ENCODE data around the gene KCTD13.

Gene KCTD13

DNA sequence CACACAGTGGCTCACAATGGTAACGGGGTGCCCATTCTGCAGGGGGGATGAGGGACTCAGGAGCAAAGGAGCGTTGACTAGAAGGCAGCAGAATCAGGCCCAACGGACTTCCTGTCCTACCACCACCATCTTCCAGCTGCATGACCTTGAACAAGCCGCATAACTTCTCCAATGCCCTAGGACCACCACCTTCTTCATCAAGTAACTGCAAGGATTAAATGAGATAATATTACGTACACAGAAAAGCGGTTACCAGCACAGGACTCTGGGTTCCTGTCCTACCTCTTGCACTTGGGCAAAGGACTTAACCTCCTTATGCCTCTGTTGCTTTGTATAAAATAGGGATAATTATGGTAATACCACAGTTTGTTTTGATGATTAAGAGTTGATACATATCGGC lies 21.1 kb downstream of the KCTD13 start:
- TF ChIP-seq, protein P1, sequence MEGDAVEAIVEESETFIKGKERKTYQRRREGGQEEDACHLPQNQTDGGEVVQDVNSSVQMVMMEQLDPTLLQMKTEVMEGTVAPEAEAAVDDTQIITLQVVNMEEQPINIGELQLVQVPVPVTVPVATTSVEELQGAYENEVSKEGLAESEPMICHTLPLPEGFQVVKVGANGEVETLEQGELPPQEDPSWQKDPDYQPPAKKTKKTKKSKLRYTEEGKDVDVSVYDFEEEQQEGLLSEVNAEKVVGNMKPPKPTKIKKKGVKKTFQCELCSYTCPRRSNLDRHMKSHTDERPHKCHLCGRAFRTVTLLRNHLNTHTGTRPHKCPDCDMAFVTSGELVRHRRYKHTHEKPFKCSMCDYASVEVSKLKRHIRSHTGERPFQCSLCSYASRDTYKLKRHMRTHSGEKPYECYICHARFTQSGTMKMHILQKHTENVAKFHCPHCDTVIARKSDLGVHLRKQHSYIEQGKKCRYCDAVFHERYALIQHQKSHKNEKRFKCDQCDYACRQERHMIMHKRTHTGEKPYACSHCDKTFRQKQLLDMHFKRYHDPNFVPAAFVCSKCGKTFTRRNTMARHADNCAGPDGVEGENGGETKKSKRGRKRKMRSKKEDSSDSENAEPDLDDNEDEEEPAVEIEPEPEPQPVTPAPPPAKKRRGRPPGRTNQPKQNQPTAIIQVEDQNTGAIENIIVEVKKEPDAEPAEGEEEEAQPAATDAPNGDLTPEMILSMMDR (IDR thresholded peaks at IDR 0.05; ENCODE audit: insufficient read depth, low read depth, low read length, missing control alignments) = no peak
- DNase-seq (ENCODE audit: low read depth) = no peak
- H3K4me3 ChIP-seq (ENCODE audit: low read length) = no peak overlapping the region

DNA sequence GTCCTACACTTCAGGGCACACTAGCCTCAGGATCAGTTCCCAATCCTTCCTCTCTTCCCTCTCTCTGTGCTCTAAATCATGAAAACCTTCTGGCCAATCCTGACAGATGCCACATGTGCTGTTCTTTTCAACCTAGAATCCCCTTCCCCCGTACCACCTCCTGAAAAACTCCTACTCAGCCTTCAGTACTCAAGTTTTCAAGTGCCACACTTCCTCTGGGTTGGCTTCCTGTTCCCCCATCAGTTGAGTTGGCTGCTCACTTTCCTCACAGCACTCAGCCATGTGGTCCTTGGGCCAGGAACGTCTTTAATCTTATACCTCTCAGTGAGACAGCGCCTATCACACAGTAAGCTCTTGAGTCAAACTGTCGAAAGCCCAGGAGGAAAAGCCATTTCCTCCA lies 22.4 kb downstream of the KCTD13 start:
- H3K4me3 ChIP-seq (ENCODE audit: low read length) = no peak overlapping the region
- no peak for DNase-seq (ENCODE audit: low read depth)
- TF ChIP-seq, protein P1 (IDR thresholded peaks at IDR 0.05; ENCODE audit: insufficient read depth, low read depth, low read length, missing control alignments) = no peak

DNA sequence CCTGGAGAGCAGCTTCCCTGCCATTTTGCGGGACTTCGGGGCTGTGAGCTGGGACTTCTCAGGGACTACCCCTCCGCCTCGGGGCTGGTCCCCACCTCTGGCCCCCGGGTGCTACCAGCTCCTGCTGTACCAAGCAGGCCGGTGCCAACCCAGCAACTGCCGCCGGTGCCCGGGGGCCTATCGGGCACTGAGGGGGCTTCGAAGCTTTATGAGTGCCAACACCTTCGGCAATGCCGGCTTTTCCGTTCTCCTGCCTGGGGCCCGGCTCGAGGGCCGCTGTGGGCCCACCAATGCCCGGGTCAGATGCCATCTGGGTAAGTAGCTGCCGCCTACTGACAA lies 24.4 kb downstream of the KCTD13 start:
- DNase-seq (ENCODE audit: low read depth) = no peak
- TF ChIP-seq, protein P1 (IDR thresholded peaks at IDR 0.05; ENCODE audit: insufficient read depth, low read depth, low read length, missing control alignments) = no peak
- no peak overlapping the region for H3K4me3 ChIP-seq (ENCODE audit: low read length)

DNA sequence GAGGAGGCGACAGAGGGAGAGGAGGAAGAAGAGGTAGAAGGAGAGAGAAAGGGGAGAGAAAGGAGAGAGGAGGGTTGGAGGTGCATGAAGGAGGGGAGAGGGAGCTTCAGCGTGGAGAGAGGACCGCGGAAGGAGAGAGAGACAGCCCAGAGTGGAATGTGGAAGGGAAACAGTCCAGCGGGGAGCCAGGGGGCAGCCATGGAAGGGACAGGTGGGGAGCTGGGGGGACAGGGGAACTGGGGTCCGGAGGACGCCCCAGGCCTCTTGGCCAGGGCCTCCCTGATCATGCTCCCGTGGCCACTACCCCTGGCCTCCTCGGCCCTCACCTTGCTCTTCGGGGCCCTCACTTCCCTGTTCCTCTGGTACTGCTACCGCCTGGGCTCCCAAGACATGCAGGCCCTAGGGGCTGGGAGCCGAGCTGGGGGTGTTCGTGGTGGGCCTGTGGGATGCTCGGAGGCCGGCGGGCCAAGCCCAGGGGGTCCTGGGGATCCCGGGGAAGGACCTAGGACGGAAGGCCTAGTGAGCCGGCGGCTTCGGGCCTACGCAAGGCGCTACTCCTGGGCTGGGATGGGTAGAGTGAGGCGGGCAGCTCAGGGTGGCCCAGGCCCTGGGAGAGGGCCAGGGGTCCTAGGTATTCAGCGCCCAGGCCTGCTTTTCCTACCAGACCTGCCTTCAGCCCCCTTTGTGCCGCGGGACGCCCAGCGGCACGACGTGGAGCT lies 25.0 kb downstream of the KCTD13 start:
- H3K4me3 ChIP-seq (ENCODE audit: low read length) = peak overlapping the region; percentile 68
- TF ChIP-seq, protein P1 (IDR thresholded peaks at IDR 0.05; ENCODE audit: insufficient read depth, low read depth, low read length, missing control alignments) = no peak

DNA sequence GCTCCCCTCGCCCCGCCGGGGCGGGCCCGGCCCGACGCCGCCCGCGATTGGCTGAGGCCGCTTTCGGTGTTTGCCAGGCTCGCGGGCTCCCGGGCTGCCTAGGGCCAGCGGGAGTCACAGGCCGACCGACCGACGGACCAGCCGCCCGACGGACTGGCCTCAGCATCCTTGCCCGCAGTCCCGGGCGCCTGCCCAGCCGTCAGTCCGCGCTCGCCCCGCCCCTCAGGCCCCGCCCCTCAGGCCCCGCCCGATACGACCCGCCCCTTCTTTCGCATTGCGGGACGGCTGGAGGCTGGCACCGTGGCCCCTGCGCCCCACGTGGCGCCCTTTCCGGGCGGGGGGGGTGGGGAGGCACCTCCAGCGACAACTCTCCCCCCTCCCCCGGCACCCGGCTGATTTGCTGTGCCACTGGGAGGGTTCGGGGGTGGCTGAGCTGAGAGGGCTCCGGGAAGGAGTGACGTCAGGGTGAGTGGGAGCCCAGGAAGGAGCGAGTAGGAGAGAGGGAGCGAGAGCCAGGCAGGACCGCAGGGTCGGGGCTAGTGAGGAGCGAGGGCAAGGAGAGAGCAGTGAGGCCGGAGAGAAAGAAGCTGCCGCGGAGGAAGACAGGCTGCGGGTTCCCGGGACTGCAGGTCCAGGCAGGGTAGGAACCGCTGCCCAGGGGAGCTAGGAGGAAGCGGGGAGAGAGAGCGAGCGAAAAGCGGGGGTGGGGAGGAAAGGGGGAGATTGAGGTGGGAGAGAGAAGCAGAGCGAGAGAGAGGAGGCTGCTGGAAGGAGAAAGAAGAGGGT lies 25.7 kb downstream of the KCTD13 start, which contains the start of gene ASPHD1:
Gene ASPHD1 (plus strand): TSS at position 387 of the 786 bp plus-strand sequence. CDS start 484 bp downstream, outside the sequence.
- DNase-seq (ENCODE audit: low read depth) = peak; percentile 83
- TF ChIP-seq, protein P1 (IDR thresholded peaks at IDR 0.05; ENCODE audit: insufficient read depth, low read depth, low read length, missing control alignments) = no peak
- peak within 1 kb of the TSS; percentile 68 for H3K4me3 ChIP-seq (ENCODE audit: low read length)

More for the DNA sequence above, 25.0 kb downstream of the KCTD13 start:
- DNase-seq (ENCODE audit: low read depth) = no peak

DNA sequence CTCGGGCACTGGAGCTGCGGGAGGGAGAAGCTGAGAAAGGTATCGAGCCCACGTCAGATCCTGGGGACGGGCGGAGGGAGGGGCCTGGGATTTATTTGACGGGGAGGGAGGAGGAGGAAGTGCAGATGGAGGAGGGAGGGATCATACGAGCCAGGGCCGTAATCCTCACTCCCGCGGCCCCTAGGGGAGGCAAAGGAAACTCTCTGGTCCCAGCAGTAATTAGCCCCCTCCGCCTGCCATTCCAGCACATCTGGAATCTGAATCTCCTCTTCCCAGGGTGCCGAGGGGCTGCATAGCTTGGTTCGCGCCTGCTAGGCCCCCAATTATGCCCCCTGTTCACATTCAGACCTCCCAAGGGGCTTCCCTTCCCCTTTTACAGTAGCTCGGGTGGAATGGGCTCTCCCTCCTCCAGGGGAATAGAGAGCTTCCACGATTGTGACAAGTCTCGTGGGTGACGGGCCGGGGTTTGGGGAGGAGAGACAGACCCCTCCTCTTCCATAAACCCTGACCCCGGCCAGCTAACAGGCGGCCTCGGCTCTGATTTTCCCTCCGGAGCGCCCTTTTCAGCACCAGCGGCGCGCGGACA lies 26.4 kb downstream of the KCTD13 start, which contains the start of gene SEZ6L2:
Gene SEZ6L2 (minus strand): TSS at position 35 of the 586 bp plus-strand sequence. CDS start 531 bp downstream, outside the sequence.
- peak within 1 kb of the TSS; percentile 68 for H3K4me3 ChIP-seq (ENCODE audit: low read length)
- peak; percentile 96 for DNase-seq (ENCODE audit: low read depth)
- TF ChIP-seq, protein P1 (IDR thresholded peaks at IDR 0.05; ENCODE audit: insufficient read depth, low read depth, low read length, missing control alignments) = peak; percentile 41

Measured in epithelial cell of esophagus (primary cell).